Peyer's patch (tissue), 4 donors: ENCODE data around the gene TMEM234. TPM values are rescaled to one million over a fixed set of nuclear protein-coding genes. Genes with fewer than 3 reads are reported as not detected.

Experiments
- DNase-seq, 3 donors: peaks; one replicate each; pipeline ENCODE4 v3.0.0-alpha.2; 2017 to 2019
- H3K27ac ChIP-seq, 4 donors: fragments of 200-600 bp; sonication (generic); one replicate each; pipeline ENCODE4 v1.5.1; 2016 to 2019
- H3K27me3 ChIP-seq, 2 donors: fragments of 200-600 bp; sonication (generic); one replicate each; pipeline ENCODE4 v1.5.1; 2019
- H3K36me3 ChIP-seq, 3 donors: fragments of 200-600 bp; sonication (generic); one replicate each; pipeline ENCODE4 v1.5.1; 2016 to 2019
- H3K4me1 ChIP-seq, 4 donors: fragments of 200-600 bp; sonication (generic); one replicate each; pipeline ENCODE4 v1.5.1; 2016 to 2019
- H3K4me3 ChIP-seq, 4 donors: fragments of 200-600 bp; sonication (generic); 1 replicate in 3 of 4; 2 replicates in 1 of 4; pipeline ENCODE4 v1.5.1; 2016 to 2019; ENCODE audit warnings: mild to moderate bottlenecking in 1 of 4
- H3K9me3 ChIP-seq, 4 donors: fragments of 200-600 bp; sonication (generic); one replicate each; pipeline ENCODE4 v1.5.1; 2016 to 2019; ENCODE audit warnings: mild to moderate bottlenecking in 1 of 4
- POLR2A ChIP-seq, 2 donors: fragments of 450-650 bp; IDR thresholded peaks; one replicate each; pipeline ENCODE4 v1.5.1; 2017; ENCODE audit warnings: antibody characterized with exemption in 2 of 2, mild to moderate bottlenecking in 2 of 2, moderate library complexity in 2 of 2
- total RNA-seq, 4 donors: library from RNA; depleted of rRNA; stranded (reverse); fragments of >200 nt; gene quantifications; one replicate each; pipeline ENCODE4 v1.1.0, GENCODE V29; 2016
- TF ChIP-seq, protein P1 (sequence below), 6 experiments: fragments of 450-650 bp in 4 of 6; fragments of 200-600 bp in 2 of 6; sonication (generic) in 1 of 6; IDR thresholded peaks; one replicate each; pipeline ENCODE4 v1.5.1; 2017 to 2019; ENCODE audit warnings: antibody characterized with exemption in 6 of 6, mild to moderate bottlenecking in 3 of 6, moderate library complexity in 1 of 6

Gene TMEM234
- total RNA-seq, 4 donors from 2014 or later: 15.9 to 47.0 (median 25.4) TPM

DNA sequence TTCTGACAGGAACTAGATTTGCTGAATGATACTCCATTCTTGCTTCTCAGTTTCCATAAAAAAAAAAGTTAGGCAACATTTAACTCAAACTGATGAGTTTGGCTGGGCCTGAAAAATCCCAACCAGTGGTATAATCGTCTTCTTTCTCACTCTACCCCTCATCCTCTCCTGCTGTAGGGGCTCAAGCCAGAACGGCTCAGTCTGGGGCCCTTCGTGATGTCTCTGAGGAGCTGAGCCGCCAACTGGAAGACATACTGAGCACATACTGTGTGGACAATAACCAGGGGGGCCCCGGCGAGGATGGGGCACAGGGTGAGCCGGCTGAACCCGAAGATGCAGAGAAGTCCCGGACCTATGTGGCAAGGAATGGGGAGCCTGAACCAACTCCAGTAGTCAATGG is 41.1 kb downstream of the TMEM234 start:
- Histone ChIP-seq H3K36me3 (peaks cover 0 to 25% (median 0%) of the 10 kb centered on the region in 3 donors), H3K4me1 (peaks cover 6 to 41% (median 12%) of the 10 kb centered on the region in 4 donors), H3K4me3 (peak overlapping the region in 2 of 4 donors; percentile 69 to 78), H3K9me3 (no peaks in the 10 kb centered on the region), H3K27me3 (no peaks in the 10 kb centered on the region), H3K27ac (peak overlapping the region in 2 of 4 donors; percentile 3 to 96)
- no peak for DNase-seq
- TF ChIP-seq POLR2A (IDR thresholded peaks at IDR 0.05): no peak
- TF ChIP-seq, protein P1, sequence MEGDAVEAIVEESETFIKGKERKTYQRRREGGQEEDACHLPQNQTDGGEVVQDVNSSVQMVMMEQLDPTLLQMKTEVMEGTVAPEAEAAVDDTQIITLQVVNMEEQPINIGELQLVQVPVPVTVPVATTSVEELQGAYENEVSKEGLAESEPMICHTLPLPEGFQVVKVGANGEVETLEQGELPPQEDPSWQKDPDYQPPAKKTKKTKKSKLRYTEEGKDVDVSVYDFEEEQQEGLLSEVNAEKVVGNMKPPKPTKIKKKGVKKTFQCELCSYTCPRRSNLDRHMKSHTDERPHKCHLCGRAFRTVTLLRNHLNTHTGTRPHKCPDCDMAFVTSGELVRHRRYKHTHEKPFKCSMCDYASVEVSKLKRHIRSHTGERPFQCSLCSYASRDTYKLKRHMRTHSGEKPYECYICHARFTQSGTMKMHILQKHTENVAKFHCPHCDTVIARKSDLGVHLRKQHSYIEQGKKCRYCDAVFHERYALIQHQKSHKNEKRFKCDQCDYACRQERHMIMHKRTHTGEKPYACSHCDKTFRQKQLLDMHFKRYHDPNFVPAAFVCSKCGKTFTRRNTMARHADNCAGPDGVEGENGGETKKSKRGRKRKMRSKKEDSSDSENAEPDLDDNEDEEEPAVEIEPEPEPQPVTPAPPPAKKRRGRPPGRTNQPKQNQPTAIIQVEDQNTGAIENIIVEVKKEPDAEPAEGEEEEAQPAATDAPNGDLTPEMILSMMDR (IDR thresholded peaks at IDR 0.05): no peak

DNA sequence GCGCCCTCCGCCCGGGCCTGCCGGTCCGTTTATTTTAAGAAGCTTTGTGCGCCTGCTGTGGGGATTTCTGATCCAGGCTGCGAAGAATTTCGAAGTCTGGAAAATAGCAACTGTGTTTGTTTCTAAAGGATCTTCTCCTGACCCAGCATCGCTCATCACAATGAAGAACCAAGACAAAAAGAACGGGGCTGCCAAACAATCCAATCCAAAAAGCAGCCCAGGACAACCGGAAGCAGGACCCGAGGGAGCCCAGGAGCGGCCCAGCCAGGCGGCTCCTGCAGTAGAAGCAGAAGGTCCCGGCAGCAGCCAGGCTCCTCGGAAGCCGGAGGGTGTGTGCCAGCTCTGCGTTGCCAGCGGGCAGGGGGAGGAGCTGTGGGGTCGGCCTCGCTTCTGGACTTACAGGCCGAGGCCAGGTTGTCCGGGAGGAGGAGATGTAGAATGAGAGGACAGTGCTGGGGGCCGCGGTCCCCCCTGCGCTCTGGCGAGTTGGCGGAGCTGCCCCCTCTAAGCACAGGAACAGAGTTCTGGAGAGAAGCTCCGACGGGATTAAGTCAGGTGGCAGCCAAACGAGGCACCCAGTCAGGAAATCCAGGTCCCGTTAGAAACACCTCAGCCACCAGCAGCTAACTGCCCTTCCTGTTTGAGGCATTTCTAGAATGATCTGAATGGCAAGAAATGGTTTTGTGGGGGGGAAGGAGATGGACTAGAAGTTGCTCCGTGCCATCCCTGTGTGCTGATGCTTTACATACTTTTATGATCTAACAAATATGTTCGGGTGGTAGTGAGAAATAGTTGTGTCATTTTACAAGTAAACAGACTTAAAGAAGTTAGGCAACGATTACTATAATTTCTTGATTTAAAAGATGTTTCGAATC is 41.7 kb downstream of the TMEM234 start:
- Histone ChIP-seq H3K9me3 (no peaks in the 10 kb centered on the region), H3K27me3 (no peaks in the 10 kb centered on the region), H3K27ac (peak overlapping the region; percentile 87 to 97 (median 94)), H3K4me1 (peaks cover 6 to 41% (median 12%) of the 10 kb centered on the region in 4 donors), H3K4me3 (peak overlapping the region; percentile 55 to 78 (median 68)), H3K36me3 (peaks cover 0 to 19% (median 0%) of the 10 kb centered on the region in 3 donors)
- TF ChIP-seq, protein P1 (IDR thresholded peaks at IDR 0.05): no peak
- TF ChIP-seq POLR2A (IDR thresholded peaks at IDR 0.05): no peak
- DNase-seq: peak; percentile 41 to 71 (median 63)

DNA sequence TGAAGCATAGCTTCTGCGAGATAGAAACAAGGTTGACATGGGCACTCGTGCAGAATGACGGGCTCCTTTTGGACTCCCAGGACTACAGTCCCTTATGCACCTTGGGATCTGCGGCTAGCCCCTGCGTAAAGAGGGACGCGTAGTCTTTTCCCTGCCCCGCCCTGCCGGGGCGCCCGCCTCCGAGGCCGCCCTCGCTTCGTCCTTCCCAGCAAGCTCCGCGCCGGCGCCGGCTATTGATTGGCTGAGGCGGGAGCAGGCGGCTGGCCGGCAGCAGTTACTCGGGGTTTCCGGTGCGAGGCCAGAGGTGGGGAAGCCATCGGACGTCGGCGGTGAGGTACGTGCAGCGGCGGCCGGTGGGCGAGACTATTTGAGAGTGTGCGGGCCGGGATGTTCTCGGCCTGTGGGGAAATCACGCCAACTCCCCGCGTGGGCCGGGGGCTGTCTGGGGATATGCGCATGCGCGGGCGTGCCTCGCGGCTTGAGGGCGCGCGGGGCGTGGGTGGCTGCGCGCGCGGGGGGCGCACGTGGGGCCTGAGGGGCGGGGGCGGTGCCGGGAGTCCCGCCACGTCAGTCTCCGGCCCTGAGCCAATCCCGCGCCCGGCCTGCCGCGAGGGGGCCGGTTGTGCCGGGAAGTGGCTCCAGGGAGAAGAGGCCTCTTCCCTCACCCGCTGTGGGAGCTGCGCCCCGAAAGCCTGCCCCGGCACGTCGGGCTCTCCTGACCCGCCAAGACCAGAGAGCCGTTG is 42.5 kb downstream of the TMEM234 start, which contains the start of gene TXLNA:
Gene TXLNA (plus strand): TSS at position 233 of the 743 bp plus-strand sequence. CDS start 671 bp downstream, outside the sequence.
- H3K4me3 ChIP-seq: peak within 1 kb of the TSS; percentile 55 to 78 (median 68)
- no peaks in the 10 kb centered on the region for H3K9me3 ChIP-seq
- TF ChIP-seq, protein P1 (IDR thresholded peaks at IDR 0.05): peak in 3 of 6 experiments; percentile 2 to 24 (median 2)
- TF ChIP-seq POLR2A (IDR thresholded peaks at IDR 0.05): peak; percentile 49 to 52
- H3K27me3 ChIP-seq: no peaks in the 10 kb centered on the region
- peaks cover 0 to 18% (median 0%) of the 10 kb centered on the region in 3 donors for H3K36me3 ChIP-seq
- peak within 1 kb of the TSS; percentile 87 to 97 (median 94) for H3K27ac ChIP-seq
- H3K4me1 ChIP-seq: peaks cover 6 to 41% (median 12%) of the 10 kb centered on the region in 4 donors
- peak; percentile 94 to 97 (median 97) for DNase-seq

DNA sequence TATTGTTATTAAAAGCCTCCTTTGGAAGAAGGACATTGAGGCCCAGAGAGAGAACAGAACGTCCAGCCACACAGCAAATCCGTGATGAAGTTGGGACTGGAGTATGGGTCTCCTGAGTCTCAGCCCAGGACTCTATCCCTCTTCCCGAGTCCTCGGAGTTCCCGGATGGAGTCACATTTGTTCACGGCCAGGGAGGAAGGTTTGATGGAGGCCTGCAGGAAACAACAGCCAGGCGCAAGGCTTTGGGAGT is 43.0 kb downstream of the TMEM234 start:
- TF ChIP-seq POLR2A (IDR thresholded peaks at IDR 0.05): no peak
- TF ChIP-seq, protein P1 (IDR thresholded peaks at IDR 0.05): no peak
- no peak for DNase-seq
- H3K27ac ChIP-seq: peak overlapping the region; percentile 87 to 97 (median 94)
- H3K27me3 ChIP-seq: no peaks in the 10 kb centered on the region
- H3K4me3 ChIP-seq: peak overlapping the region; percentile 55 to 78 (median 68)
- H3K9me3 ChIP-seq: no peaks in the 10 kb centered on the region
- peaks cover 6 to 37% (median 12%) of the 10 kb centered on the region in 4 donors for H3K4me1 ChIP-seq
- H3K36me3 ChIP-seq: peaks cover 0 to 13% (median 0%) of the 10 kb centered on the region in 3 donors

DNA sequence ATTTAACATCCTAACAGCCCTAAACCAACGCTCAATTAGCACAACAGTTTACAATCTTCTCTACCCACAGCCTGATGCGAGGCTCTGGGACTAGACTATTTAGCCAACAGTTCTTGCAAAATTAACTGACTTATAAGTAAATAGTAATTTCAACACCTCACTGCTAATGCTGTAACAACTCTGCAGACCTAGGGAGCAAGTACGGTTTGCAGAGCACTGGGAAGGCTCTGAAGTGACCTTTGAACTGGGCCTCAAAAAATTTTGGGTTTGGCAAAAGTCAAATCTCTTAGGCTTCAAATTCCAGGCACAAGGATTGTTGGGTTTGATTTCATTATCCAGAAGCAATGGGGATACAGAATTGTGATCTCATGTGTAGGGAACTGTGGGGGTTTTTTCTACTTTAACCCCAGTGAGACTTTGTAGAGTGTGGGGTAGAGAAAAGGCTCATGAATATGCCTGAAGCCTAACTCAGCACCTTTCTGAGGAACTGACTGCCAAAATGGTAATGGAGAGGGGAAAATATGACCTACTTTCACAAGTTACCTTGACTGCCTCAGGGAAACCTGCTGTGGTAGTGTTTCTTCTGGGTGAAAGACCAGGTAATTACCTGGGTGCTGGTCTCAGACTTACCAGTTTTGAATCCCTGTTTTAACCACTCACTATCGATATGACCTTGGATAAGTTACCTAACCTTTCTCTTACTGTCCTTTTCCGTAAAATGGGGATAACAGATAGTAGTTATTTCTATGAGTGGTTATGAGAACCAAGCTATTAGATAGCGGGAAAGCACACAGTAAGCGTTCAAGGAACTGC is 43.6 kb downstream of the TMEM234 start:
- DNase-seq: no peak
- H3K27ac ChIP-seq: peak overlapping the region; percentile 87 to 97 (median 94)
- H3K4me3 ChIP-seq: peak overlapping the region in 3 of 4 donors; percentile 55 to 78 (median 69)
- H3K36me3 ChIP-seq: peaks cover 0 to 9% (median 0%) of the 10 kb centered on the region in 3 donors
- no peak for TF ChIP-seq POLR2A (IDR thresholded peaks at IDR 0.05)
- TF ChIP-seq, protein P1 (IDR thresholded peaks at IDR 0.05): no peak
- no peaks in the 10 kb centered on the region for H3K9me3 ChIP-seq
- no peaks in the 10 kb centered on the region for H3K27me3 ChIP-seq
- peaks cover 6 to 32% (median 12%) of the 10 kb centered on the region in 4 donors for H3K4me1 ChIP-seq
